ENCODE measurements around the gene JAKMIP3.
A peak's percentile ranks its signal among the peaks of the same experiment; 100 is the strongest.

Gene JAKMIP3

DNA sequence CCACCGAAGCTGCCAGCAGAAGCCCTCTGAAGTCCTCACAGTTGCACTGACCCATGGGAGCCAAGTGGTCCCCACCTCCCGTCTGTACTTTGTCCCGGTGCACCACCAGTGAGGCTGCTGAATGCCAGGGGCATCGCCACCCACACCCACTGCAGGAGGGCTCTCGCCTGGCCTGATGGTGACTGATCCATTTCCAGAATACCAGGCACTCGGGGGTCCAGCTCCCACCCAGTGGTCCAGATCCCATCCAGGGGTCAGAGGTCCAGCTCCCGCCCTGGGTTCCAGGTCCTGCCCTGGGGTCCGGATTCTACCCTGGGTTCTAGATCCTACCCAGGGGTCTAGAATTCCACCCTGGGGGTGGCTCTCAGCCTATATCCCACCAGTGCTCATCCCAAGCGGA lies 9.1 kb upstream of the JAKMIP3 start:
- Mint-ChIP-seq H3K27me3 (peaks cover 18% of the 10 kb centered on the region), H3K4me3 (no peak overlapping the region), H3K9me3 (peaks cover 6% of the 10 kb centered on the region), H3K27ac (no peak overlapping the region), H3K36me3 (ENCODE audit: low read depth) (peaks cover 6% of the 10 kb centered on the region), H3K4me1 (ENCODE audit: low read depth) (no peaks in the 10 kb centered on the region)

- Mint-ChIP-seq H3K9me3 (peaks cover 4% of the 10 kb centered on the region), H3K4me3 (no peak overlapping the region), H3K27ac (no peak overlapping the region), H3K4me1 (ENCODE audit: low read depth) (no peaks in the 10 kb centered on the region), H3K27me3 (peaks cover 19% of the 10 kb centered on the region), H3K36me3 (ENCODE audit: low read depth) (peaks cover 4% of the 10 kb centered on the region)
Measured at GRCh38 chr10:132057191-132057681, 8.5 kb upstream of the JAKMIP3 start.

GRCh38 chr10:132058111-132058745 lies 7.5 kb upstream of the JAKMIP3 start:
- H3K36me3 Mint-ChIP-seq (ENCODE audit: low read depth): no peaks in the 10 kb centered on the region
- no peak overlapping the region for H3K4me3 Mint-ChIP-seq
- H3K27me3 Mint-ChIP-seq: peaks cover 10% of the 10 kb centered on the region
- H3K9me3 Mint-ChIP-seq: no peaks in the 10 kb centered on the region
- no peaks in the 10 kb centered on the region for H3K4me1 Mint-ChIP-seq (ENCODE audit: low read depth)
- no peak overlapping the region for H3K27ac Mint-ChIP-seq

- Mint-ChIP-seq H3K36me3 (ENCODE audit: low read depth) (no peaks in the 10 kb centered on the region), H3K27me3 (peaks cover 10% of the 10 kb centered on the region), H3K9me3 (no peaks in the 10 kb centered on the region), H3K27ac (no peak overlapping the region), H3K4me1 (ENCODE audit: low read depth) (no peaks in the 10 kb centered on the region), H3K4me3 (no peak overlapping the region)
Measured at GRCh38 chr10:132058793-132059759, 6.7 kb upstream of the JAKMIP3 start.

DNA sequence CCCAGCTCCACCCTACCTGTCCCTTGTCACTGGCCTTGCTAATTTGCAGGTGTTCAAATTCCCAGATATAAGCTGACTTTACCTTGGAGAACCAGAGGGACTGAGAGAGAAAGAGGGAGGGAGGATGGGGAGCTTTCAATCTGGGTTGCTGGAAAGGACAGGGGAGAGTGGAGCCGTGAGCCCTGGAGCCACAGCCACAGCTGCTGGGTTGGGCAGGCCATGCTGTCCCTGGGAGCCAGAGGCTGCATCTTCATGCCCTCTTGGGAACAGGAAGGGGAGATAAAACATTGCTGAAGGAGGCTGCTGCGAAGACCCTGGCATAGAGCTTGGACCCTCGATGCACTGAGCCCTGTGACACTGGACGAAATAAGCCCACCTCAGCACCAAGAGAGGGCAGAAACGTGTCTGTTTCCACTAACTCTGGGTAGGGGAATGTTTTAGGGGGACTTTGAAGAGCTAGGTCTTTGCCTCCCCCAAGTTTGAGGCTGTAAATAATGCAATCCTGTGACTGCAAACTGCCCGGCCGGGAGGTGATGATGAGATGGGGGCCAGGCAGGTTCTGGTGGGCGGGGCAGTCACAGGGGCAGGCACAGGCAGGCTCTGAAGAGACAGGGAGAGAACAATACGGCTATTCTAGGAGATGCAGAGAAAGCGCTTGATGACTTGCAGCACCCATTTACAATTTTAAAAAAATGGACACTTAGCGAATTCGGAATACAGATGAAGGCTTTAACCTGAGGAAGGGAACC lies 5.8 kb upstream of the JAKMIP3 start:
- Mint-ChIP-seq H3K27ac (no peak overlapping the region), H3K27me3 (peaks cover 10% of the 10 kb centered on the region), H3K4me3 (no peak overlapping the region), H3K4me1 (ENCODE audit: low read depth) (no peaks in the 10 kb centered on the region), H3K9me3 (no peaks in the 10 kb centered on the region), H3K36me3 (ENCODE audit: low read depth) (no peaks in the 10 kb centered on the region)

DNA sequence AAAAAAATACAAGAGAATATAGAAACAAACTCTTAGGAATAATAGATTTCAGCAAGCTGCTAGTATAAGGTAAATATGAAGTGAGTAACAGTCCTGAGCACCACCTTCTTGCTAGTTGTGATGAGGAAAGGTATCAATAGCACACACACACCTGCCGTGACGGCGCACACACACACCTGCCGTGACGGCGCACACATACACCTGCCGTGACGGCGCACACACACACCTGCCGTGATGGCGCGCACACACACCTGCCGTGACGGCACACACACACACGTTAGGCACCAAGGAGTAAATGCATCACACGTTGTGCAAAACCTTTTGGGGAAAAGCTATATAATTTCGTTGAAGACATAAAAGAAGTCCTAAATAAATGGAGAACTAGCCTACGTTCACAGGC lies 4.7 kb upstream of the JAKMIP3 start:
- H3K4me1 Mint-ChIP-seq (ENCODE audit: low read depth): peaks cover 4% of the 10 kb centered on the region
- no peaks in the 10 kb centered on the region for H3K9me3 Mint-ChIP-seq
- peaks cover 10% of the 10 kb centered on the region for H3K27me3 Mint-ChIP-seq
- no peak overlapping the region for H3K4me3 Mint-ChIP-seq
- no peaks in the 10 kb centered on the region for H3K36me3 Mint-ChIP-seq (ENCODE audit: low read depth)
- no peak overlapping the region for H3K27ac Mint-ChIP-seq

- Mint-ChIP-seq H3K9me3 (no peaks in the 10 kb centered on the region), H3K27ac (no peak overlapping the region), H3K4me1 (ENCODE audit: low read depth) (peaks cover 6% of the 10 kb centered on the region), H3K36me3 (ENCODE audit: low read depth) (no peaks in the 10 kb centered on the region), H3K4me3 (no peak overlapping the region), H3K27me3 (peaks cover 10% of the 10 kb centered on the region)
Measured at GRCh38 chr10:132061465-132061864, 4.3 kb upstream of the JAKMIP3 start.

DNA sequence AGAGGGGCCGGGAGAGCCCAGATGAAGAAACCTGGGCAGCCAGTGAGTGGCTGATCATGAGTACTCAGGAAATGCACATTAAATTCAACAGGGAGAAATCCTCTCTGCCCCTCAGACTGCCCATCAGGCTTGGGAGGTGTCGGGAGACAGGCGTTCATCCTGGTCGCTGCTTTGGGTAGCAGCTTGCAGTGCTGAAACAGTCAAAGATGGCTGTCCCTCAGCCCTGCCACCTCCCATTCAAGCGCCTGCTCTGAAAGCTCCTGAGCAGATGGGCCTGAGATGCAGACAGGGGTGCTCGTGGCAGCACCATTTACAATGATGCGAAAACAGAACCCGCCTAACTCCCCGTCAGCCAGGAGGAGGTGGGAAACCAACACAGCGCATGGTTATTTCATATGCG lies 3.6 kb upstream of the JAKMIP3 start:
- Mint-ChIP-seq H3K4me3 (no peak overlapping the region), H3K36me3 (ENCODE audit: low read depth) (no peaks in the 10 kb centered on the region), H3K27me3 (peaks cover 10% of the 10 kb centered on the region), H3K9me3 (no peaks in the 10 kb centered on the region), H3K4me1 (ENCODE audit: low read depth) (peaks cover 6% of the 10 kb centered on the region), H3K27ac (no peak overlapping the region)

- no peaks in the 10 kb centered on the region for H3K9me3 Mint-ChIP-seq
- no peak overlapping the region for H3K4me3 Mint-ChIP-seq
- H3K27me3 Mint-ChIP-seq: peaks cover 10% of the 10 kb centered on the region
- H3K36me3 Mint-ChIP-seq (ENCODE audit: low read depth): no peaks in the 10 kb centered on the region
- H3K27ac Mint-ChIP-seq: no peak overlapping the region
- H3K4me1 Mint-ChIP-seq (ENCODE audit: low read depth): peaks cover 6% of the 10 kb centered on the region
Measured at GRCh38 chr10:132062641-132063390, 2.9 kb upstream of the JAKMIP3 start.

GRCh38 chr10:132063432-132063831 lies 2.3 kb upstream of the JAKMIP3 start:
- Mint-ChIP-seq H3K4me1 (ENCODE audit: low read depth) (peaks cover 6% of the 10 kb centered on the region), H3K9me3 (no peaks in the 10 kb centered on the region), H3K27me3 (peaks cover 10% of the 10 kb centered on the region), H3K27ac (no peak overlapping the region), H3K36me3 (ENCODE audit: low read depth) (no peaks in the 10 kb centered on the region), H3K4me3 (no peak overlapping the region)

GRCh38 chr10:132064082-132064755 lies 1.5 kb upstream of the JAKMIP3 start:
- no peaks in the 10 kb centered on the region for H3K36me3 Mint-ChIP-seq (ENCODE audit: low read depth)
- H3K4me1 Mint-ChIP-seq (ENCODE audit: low read depth): peaks cover 6% of the 10 kb centered on the region
- peaks cover 10% of the 10 kb centered on the region for H3K27me3 Mint-ChIP-seq
- no peak overlapping the region for H3K27ac Mint-ChIP-seq
- no peak overlapping the region for H3K4me3 Mint-ChIP-seq
- H3K9me3 Mint-ChIP-seq: no peaks in the 10 kb centered on the region

DNA sequence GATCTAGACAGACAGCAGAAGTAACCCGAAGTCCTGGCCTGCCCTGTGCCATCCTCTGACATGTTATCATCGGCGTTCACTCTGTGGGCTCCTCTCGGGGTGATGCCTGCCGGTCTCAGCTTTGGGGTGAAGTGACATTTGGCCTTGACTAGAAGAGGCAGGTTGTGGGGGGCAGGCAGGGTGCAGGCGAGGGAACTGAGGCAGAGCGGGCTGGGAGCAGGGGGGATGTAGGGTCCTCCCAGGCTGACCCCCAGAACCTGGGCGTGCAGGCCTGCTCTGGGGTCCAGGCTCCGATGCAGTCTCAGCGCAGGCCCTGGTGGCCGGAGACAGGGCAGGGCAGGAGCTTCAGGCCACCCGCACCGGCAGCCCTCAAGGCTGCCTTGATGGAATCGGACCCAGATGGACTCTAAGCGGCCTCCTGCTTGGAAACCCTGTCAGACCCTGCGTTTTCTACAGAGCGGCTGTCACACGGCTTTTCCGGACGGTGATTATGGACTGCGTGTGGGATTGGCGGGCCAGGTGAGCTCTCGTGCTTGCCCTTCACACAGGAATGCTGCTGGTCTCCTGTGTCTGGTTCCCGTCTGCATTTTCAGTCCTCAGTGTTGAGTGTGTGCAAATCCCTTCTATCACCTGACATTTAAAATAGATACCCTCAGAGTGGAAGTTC lies 842 bp upstream of the JAKMIP3 start:
- Mint-ChIP-seq H3K27ac (no peak overlapping the region), H3K36me3 (ENCODE audit: low read depth) (no peaks in the 10 kb centered on the region), H3K9me3 (no peaks in the 10 kb centered on the region), H3K4me1 (ENCODE audit: low read depth) (peaks cover 6% of the 10 kb centered on the region), H3K4me3 (no peak overlapping the region), H3K27me3 (peaks cover 10% of the 10 kb centered on the region)

GRCh38 chr10:132066186-132066585 lies 440 bp downstream of the JAKMIP3 start:
- Mint-ChIP-seq H3K27me3 (peaks cover 12% of the 10 kb centered on the region), H3K27ac (no peak overlapping the region), H3K4me3 (peak overlapping the region; percentile 20), H3K9me3 (no peaks in the 10 kb centered on the region), H3K4me1 (ENCODE audit: low read depth) (peaks cover 6% of the 10 kb centered on the region), H3K36me3 (ENCODE audit: low read depth) (no peaks in the 10 kb centered on the region)
